Measurements from ENCODE around the gene DENND1A.

The DENND1A gene

GRCh38 chr9:123425836-123426365 lies 504.0 kb downstream of the DENND1A start:
- DNase-seq (ENCODE audit: low read depth): no peak

- DNase-seq (ENCODE audit: low read depth): no peak
These were observed 504.6 kb downstream of the DENND1A start for GRCh38 chr9:123425261-123425821.

- no peak for DNase-seq (ENCODE audit: low read depth)
These were observed 505.2 kb downstream of the DENND1A start for GRCh38 chr9:123424552-123425225.

DNA sequence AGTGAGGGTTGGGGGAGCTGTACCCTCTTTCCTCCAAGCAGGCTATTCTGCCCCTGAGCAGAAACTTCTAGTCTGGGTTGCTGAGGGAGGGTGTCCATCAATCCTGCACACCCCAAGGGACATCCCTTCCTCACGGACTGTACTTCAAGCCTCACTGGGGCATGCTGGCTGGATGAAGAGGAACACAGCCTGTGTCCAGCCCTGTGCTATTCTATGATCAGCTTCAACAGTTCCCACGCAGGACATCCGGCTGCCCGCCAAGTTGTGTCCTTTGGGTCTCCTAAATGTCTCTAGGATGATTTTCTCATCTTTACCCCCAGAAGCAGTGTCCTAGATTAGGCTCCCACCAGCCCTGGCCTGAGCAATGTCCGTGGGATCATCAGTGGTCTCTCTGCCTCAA lies 505.8 kb downstream of the DENND1A start:
- DNase-seq (ENCODE audit: low read depth): no peak

- DNase-seq (ENCODE audit: low read depth): no peak
These were observed 506.6 kb downstream of the DENND1A start for GRCh38 chr9:123423311-123423640.

GRCh38 chr9:123422635-123423310 lies 507.2 kb downstream of the DENND1A start:
- DNase-seq (ENCODE audit: low read depth): no peak

DNA sequence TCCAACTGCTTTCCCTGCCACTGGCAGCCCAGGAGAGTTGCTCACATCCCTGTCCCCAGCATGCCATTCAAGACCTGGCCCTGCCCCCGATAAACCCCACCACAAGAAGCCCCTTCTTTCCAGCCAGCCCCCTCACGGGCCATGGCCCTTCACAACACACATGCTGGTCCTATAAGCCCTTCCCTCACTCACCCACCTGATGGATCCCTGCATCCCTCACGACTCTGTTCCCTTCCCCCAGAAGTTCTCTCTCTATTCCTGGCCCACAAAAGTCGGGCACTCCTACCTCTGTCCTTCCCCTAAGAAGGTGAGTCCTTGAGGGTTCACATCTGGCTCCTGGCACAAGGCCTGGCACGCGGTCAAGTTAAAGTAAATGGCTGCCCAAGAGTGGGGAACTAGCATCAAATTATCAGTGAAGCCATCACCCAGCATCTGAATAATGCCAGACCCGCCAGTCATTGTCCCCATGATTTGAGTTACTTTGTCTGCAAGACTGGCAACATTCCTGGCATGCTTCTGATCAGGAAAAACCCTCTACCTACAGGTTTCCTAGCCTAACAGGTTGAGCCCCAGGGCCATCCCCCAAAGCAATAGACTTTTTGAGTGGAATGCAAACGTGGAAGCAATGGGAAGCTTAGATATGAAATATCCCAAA lies 508.0 kb downstream of the DENND1A start:
- DNase-seq (ENCODE audit: low read depth): no peak

DNA sequence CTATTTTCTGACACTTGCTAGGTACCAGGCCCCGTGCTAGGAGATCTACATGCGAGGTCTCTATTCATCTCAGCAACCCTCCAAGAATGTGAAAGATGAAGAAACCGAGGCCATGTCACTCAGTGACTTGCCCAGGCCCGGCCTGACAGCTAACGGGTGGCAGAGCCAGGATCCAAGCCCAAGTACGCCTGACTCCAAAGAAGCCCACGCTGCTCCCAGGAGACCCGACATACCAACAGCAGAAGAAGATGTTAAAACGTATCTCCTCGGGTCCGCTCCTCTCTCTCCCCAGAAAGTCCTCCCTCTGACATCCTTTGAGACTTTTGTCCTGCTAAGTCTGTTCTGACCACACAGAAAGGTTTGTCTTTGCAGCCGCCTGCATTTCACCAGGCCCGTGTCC lies 508.7 kb downstream of the DENND1A start:
- DNase-seq (ENCODE audit: low read depth): no peak

DNA sequence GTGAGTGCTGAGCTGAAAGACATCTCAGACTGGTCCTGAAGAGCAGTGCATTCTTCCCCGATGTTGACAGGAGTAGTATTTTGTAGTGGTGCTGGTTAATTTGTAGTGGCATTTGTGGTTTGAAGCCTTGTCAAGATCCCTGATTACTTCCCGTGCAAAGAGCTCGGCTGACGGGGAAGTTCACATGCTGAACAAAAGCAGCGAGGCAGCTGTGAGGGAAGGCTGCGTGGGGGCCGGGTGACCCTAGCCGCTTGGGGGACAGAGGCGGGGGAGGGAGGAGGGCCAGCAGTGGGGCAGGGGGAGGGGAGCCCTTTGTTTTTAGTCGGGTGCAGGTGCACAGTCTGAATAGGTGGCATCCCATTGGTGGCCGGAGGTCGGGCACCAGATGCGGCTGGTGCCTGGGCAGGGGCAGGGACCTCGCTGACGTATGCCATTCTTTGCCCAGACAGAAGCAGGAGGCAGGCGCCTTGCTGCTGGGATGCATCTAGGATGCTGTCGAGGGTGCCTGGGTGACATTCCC lies 509.3 kb downstream of the DENND1A start:
- no peak for DNase-seq (ENCODE audit: low read depth)

GRCh38 chr9:123419721-123420591 lies 510.0 kb downstream of the DENND1A start:
- no peak for DNase-seq (ENCODE audit: low read depth)

DNA sequence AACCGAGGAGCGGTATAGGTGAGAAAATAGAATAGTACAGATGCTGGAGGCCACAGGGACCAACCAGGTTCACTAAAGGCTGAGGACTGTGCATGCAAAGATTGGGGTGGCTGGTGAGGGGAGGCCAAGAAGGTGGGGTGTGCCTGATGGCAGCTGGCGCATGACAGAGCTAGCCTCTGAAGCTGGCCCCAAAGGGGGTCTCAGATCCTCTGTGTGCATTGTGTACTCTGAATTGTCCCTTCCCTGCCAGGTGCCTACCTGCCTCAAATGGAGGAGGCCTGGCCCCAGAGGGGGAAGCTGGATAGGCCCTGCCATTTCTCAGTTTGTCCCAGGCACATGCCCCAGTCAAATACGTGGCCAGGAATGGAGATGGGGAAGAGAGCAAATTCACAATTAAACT lies 510.8 kb downstream of the DENND1A start:
- no peak for DNase-seq (ENCODE audit: low read depth)

- DNase-seq (ENCODE audit: low read depth): no peak
These were observed 511.4 kb downstream of the DENND1A start for GRCh38 chr9:123418506-123418905.

DNA sequence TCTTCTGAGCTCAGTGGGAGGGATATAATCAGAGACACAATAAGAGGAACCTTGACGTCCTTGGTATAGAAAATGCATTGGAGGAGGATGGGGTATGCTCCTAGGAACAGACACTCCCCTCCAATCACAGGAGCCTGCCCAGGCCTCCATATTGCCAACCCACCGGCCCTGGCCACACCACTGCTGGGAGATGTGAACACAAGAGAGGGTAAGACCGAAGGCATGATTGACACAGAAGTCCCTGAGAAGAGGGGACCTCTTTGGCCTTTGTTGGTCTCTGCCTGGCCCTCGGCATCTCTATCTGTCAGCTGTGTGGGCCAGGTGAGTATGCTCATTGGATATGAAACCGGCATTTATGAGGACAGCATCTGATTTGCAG lies 511.9 kb downstream of the DENND1A start:
- no peak for DNase-seq (ENCODE audit: low read depth)

DNA sequence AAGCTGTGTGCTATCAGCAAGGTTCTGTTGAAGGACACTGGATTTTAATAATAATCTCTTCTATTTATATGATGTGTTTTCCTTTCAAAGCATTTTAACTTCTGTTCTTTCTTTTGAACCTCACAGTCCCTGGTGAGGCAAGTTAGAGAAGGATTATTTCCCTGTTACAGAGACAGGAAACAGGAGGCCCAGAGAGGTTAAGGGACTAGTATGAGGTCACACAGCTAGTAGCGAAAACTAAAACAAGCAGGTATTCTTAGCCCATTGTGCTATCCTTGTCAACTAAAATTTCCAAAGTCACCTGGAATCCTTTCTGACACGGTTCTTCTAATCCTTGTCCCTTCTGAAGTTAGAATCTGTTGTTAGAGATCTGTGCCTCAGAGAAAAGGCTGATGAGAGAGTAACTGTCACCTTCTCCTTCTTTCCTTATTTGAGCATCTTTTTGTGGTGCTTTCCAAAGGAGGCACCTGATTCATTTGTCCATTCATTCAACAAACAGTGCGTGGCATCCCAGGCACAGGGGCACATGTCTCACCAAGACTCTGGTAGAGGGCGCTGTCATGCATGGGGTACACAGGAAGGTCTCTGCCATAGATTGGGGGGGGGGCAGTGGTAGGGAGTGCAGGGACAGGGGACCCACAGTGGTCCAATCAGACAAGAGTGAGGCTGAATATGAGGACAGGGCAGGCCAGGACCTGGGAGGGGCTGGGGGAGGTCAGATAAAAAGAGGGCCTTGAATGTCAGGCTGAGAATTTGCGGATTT lies 512.5 kb downstream of the DENND1A start:
- no peak for DNase-seq (ENCODE audit: low read depth)

GRCh38 chr9:123416176-123416575 lies 513.8 kb downstream of the DENND1A start:
- no peak for DNase-seq (ENCODE audit: low read depth)

DNA sequence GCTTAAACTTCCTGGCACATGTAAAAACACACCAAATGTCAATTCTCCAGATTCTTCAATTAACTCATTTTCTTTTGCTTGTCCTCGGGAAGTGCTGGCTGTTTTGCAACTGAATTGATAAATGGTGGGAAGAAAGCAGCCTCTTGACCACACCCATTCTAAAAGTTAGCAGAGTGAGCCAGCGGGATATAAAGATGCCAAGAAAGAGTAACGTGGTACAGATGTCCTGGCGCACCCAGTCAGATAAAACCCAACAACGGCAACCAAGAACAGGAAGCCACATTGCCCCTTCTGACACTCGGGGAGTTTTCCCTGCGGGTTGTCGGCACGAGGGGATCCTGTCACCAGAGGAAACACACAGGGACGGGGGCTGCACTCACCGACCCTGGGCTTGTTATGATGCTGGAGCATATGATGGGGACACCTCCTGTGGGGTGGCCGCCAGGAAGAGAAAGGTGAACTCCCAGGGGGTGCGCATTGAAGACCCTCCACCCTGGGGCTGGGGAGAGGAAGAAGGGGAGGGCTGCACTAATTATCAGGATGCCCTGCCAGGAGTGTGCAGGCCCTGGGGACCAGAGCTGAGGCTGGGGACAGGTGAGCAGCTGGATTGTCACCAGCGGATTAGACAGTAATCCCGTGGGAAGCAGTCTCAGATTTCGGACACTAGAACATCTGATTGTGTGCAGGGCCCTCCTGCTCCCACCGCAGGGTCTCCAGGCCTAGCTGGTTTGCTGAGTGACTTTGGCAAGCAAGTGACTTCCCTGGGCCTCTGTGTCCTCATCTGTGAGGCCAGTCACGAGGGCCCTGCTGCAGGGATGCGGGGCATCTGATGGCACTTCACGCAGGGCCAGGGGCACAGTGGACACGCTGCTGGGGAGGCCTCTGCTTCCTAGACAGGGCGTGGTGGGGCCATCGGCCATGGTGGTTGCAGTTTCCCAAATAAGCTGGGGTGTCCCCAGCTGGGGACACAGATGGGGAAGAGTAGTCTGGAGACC lies 514.7 kb downstream of the DENND1A start:
- no peak for DNase-seq (ENCODE audit: low read depth)

GRCh38 chr9:123414204-123414603 lies 515.7 kb downstream of the DENND1A start:
- DNase-seq (ENCODE audit: low read depth): no peak

GRCh38 chr9:123412171-123412820 lies 517.6 kb downstream of the DENND1A start:
- DNase-seq (ENCODE audit: low read depth): no peak

GRCh38 chr9:123411636-123412035 lies 518.3 kb downstream of the DENND1A start:
- DNase-seq (ENCODE audit: low read depth): no peak
